ENCODE data around the gene KIF1A.

The KIF1A gene

GRCh38 chr2:240793313-240794177 lies 26.5 kb downstream of the KIF1A start:
- H3K27me3 Mint-ChIP-seq = peaks cover 15% of the 10 kb centered on the region
- no peak overlapping the region for H3K27ac Mint-ChIP-seq
- no peaks in the 10 kb centered on the region for H3K4me1 Mint-ChIP-seq
- H3K9me3 Mint-ChIP-seq = no peaks in the 10 kb centered on the region
- H3K36me3 Mint-ChIP-seq = no peaks in the 10 kb centered on the region
- DNase-seq = no peak
- CTCF ChIA-PET = interaction anchor here (1.0 to 1.4 kb wide), 2 partner anchors 279 to 280 kb away, joined by 3 read pairs; no protein-coding TSS in a partner anchor
- H3K4me3 Mint-ChIP-seq = no peak overlapping the region

DNA sequence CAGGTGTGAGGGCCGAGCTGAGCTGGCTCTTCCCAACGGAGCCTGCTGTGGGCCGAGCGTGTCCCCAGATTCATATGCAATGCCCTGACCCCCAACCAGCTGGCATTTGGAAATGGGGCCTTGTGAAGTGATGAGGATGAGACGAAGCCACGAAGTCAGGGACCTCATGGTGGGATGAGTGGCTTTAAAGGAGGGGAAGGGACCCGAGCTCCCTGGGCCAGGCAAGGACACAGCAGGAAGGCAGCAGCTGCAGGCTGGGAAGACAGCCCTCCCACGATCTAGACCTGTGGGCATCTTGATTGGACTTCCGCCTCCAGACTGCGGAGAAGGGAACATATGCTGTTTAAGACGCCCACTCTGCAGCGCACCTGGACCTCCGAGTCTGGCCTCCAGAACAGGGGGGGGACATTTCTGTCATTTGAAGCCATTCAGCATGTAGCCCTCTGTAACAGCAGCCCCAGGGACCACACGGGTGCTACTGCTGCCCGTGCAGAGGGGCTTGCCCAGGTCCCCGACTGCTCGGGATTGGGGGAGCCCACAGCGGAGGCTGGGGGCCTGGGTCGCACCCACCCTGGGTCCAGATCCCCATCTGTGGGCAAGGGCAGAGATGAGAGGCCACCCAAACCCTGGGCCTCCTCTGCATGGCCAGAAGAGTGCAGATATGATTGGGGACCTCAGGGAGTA lies 27.2 kb downstream of the KIF1A start:
- no peak for DNase-seq
- H3K9me3 Mint-ChIP-seq = no peaks in the 10 kb centered on the region
- peaks cover 7% of the 10 kb centered on the region for H3K27me3 Mint-ChIP-seq
- H3K4me1 Mint-ChIP-seq = no peaks in the 10 kb centered on the region
- no peaks in the 10 kb centered on the region for H3K36me3 Mint-ChIP-seq
- no peak overlapping the region for H3K4me3 Mint-ChIP-seq
- H3K27ac Mint-ChIP-seq = no peak overlapping the region
- CTCF ChIA-PET = interaction anchor here (1.0 kb wide), 1 partner anchor 279 kb away, joined by 3 read pairs; no protein-coding TSS in a partner anchor

GRCh38 chr2:240791821-240792628 lies 28.0 kb downstream of the KIF1A start:
- H3K4me3 Mint-ChIP-seq = no peak overlapping the region
- CTCF ChIA-PET = no interaction called here
- no peaks in the 10 kb centered on the region for H3K36me3 Mint-ChIP-seq
- DNase-seq = no peak
- peaks cover 4% of the 10 kb centered on the region for H3K27me3 Mint-ChIP-seq
- H3K9me3 Mint-ChIP-seq = no peaks in the 10 kb centered on the region
- H3K27ac Mint-ChIP-seq = no peak overlapping the region
- no peaks in the 10 kb centered on the region for H3K4me1 Mint-ChIP-seq

DNA sequence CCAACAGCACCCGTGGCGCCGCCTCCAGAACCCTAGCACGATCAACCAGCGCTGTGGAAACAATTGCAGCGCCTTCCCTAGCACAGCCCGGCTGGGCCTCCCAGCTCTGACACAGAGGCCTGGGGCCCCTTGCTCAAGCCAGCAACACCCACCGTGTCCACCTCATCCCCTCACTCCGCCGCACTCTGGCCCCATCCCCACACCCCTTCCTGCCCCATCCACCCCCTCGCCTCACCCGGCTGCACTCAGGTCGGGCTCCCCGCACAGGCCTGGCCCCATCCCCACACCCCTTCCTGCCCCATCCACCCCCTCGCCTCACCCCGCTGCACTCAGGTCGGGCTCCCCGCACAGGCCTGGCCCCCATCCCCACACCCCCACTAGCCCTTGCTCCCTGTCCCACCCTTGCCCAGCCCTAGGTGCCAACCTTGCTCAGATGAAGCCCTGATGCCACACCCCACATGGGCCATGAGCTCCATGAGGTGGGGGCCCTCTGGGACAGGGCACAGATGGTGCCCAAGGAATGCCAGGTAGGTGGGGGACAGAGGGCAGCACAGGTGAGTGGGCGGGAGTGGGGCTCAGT lies 28.7 kb downstream of the KIF1A start:
- peaks cover 4% of the 10 kb centered on the region for H3K27me3 Mint-ChIP-seq
- no peak overlapping the region for H3K4me3 Mint-ChIP-seq
- H3K27ac Mint-ChIP-seq = no peak overlapping the region
- no peaks in the 10 kb centered on the region for H3K36me3 Mint-ChIP-seq
- no peak for DNase-seq
- H3K9me3 Mint-ChIP-seq = no peaks in the 10 kb centered on the region
- CTCF ChIA-PET = interaction anchor here (0.7 kb wide), 1 partner anchor 235 kb away, joined by 3 read pairs; no protein-coding TSS in a partner anchor
- H3K4me1 Mint-ChIP-seq = no peaks in the 10 kb centered on the region

- H3K27me3 Mint-ChIP-seq = peaks cover 4% of the 10 kb centered on the region
- no peaks in the 10 kb centered on the region for H3K36me3 Mint-ChIP-seq
- no peak for DNase-seq
- no peak overlapping the region for H3K27ac Mint-ChIP-seq
- H3K4me3 Mint-ChIP-seq = no peak overlapping the region
- no peaks in the 10 kb centered on the region for H3K9me3 Mint-ChIP-seq
- H3K4me1 Mint-ChIP-seq = no peaks in the 10 kb centered on the region
- CTCF ChIA-PET = interaction anchor here (0.7 kb wide), 1 partner anchor 234 kb away, joined by 3 read pairs; no protein-coding TSS in a partner anchor
Measured at GRCh38 chr2:240790370-240791220, 29.4 kb downstream of the KIF1A start.

GRCh38 chr2:240789501-240790369 lies 30.3 kb downstream of the KIF1A start:
- Mint-ChIP-seq H3K27ac (no peak overlapping the region), H3K36me3 (no peaks in the 10 kb centered on the region), H3K9me3 (no peaks in the 10 kb centered on the region), H3K4me3 (no peak overlapping the region), H3K4me1 (no peaks in the 10 kb centered on the region), H3K27me3 (peaks cover 4% of the 10 kb centered on the region)
- CTCF ChIA-PET = no interaction called here
- no peak for DNase-seq

- Mint-ChIP-seq H3K27ac (no peak overlapping the region), H3K36me3 (no peaks in the 10 kb centered on the region), H3K4me3 (no peak overlapping the region), H3K27me3 (peaks cover 4% of the 10 kb centered on the region), H3K4me1 (no peaks in the 10 kb centered on the region), H3K9me3 (no peaks in the 10 kb centered on the region)
- CTCF ChIA-PET = no interaction called here
- no peak for DNase-seq
Measured at GRCh38 chr2:240789051-240789453, 31.0 kb downstream of the KIF1A start.

DNA sequence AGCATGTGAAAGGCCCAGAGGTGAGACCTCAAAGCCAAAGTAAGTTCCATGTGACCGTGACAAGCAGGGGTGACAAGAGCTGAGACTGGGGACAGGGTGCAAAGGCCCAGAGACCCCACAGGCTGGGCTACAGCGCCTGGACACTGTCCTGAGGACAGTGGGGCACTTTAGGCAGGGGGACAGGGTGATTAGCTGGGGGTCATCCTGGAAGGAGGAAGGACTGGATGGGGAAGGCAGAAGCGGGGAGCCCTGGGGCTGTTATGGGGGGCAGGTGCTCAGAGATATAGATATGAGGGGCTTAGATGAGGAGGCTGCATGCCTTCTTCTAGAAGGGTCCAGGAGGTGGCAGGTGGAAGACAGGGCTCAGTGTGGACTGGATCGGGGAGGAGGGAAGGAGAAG lies 31.5 kb downstream of the KIF1A start:
- Mint-ChIP-seq H3K27me3 (peaks cover 4% of the 10 kb centered on the region), H3K36me3 (no peaks in the 10 kb centered on the region), H3K27ac (no peak overlapping the region), H3K9me3 (no peaks in the 10 kb centered on the region), H3K4me1 (no peaks in the 10 kb centered on the region), H3K4me3 (no peak overlapping the region)
- DNase-seq = no peak
- CTCF ChIA-PET = no interaction called here

- H3K4me1 Mint-ChIP-seq = no peaks in the 10 kb centered on the region
- DNase-seq = no peak
- CTCF ChIA-PET = no interaction called here
- H3K9me3 Mint-ChIP-seq = no peaks in the 10 kb centered on the region
- H3K4me3 Mint-ChIP-seq = no peak overlapping the region
- no peaks in the 10 kb centered on the region for H3K36me3 Mint-ChIP-seq
- H3K27me3 Mint-ChIP-seq = peaks cover 4% of the 10 kb centered on the region
- H3K27ac Mint-ChIP-seq = no peak overlapping the region
Measured at GRCh38 chr2:240787521-240788472, 32.2 kb downstream of the KIF1A start.

DNA sequence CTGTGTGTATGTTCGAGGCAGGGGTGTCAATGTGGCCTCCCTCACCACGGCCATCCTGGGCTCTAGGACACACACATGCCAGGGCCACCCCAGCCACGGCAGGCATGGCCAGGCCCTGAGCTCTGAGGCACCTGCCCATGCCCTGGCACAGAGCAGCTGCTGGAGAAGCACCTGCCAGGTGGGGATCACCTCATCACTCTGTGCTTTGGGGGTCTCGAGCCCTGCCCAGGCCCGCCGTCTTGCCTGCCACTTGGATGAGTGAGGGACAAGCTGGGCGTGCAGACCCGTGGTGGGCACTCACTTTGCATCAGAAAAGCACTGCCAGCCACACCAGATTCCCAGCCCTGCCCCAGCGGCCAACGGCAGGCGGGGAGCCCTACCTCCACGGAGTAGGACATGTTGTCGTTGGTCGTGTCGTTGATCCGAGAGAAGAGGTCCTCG lies 33.1 kb downstream of the KIF1A start:
- DNase-seq = no peak
- Mint-ChIP-seq H3K4me3 (no peak overlapping the region), H3K4me1 (no peaks in the 10 kb centered on the region), H3K27ac (no peak overlapping the region), H3K36me3 (no peaks in the 10 kb centered on the region), H3K27me3 (no peaks in the 10 kb centered on the region), H3K9me3 (no peaks in the 10 kb centered on the region)
- CTCF ChIA-PET = no interaction called here

DNA sequence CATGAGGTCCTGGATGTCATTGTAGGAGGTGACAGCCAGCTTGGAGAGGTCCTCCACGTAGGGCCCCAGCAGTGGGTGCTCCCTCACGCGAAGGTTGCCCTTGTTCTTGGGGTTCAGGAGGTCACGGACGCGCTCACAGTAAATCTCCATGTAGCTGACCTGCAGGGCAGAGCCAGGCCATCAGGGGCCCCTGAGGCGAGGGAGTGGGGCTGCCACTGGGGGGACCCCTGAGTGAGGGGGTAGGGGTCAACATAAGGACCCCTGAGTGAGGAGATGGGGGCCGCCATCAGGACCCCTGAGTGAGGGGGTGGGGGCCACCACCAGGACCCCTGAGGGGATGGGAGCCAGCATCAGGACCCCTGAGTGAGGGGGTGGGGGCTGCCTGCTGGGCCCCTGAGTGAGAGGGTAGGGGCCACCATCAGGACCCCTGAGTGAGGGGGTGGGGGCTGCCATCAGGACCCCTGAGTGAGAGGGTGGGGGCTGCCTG lies 33.6 kb downstream of the KIF1A start:
- Mint-ChIP-seq H3K36me3 (no peaks in the 10 kb centered on the region), H3K4me3 (no peak overlapping the region), H3K27ac (no peak overlapping the region), H3K9me3 (no peaks in the 10 kb centered on the region), H3K27me3 (no peaks in the 10 kb centered on the region), H3K4me1 (no peaks in the 10 kb centered on the region)
- CTCF ChIA-PET = no interaction called here
- no peak for DNase-seq

All from activated naive CD4-positive, alpha-beta T cell treated with anti-CD3 and anti-CD28 coated beads, Interleukin-2, amount 10 ng/mL, durations not matched to agents 7 days and 5 days (primary cell).